ENCODE results near the gene TMEM255A. TPM values are rescaled to one million over a fixed set of nuclear protein-coding genes. Genes with fewer than 3 reads are reported as not detected.

TMEM255A gene
- total RNA-seq, 1 donor from 2014 or later: 0.46 TPM

GRCh38 chrX:120299928-120300327 lies 11.3 kb downstream of the TMEM255A start:
- Mint-ChIP-seq H3K9me3 (ENCODE audit: low read depth) (peaks cover 8% of the 10 kb centered on the region), H3K27me3 (peaks cover 3% of the 10 kb centered on the region), H3K4me3 (ENCODE audit: low read depth) (no peak overlapping the region), H3K4me1 (ENCODE audit: low read depth) (peaks cover 1% of the 10 kb centered on the region), H3K27ac (no peak overlapping the region), H3K36me3 (ENCODE audit: insufficient read depth) (no peaks in the 10 kb centered on the region)
- DNase-seq (ENCODE audit: low spot score, unreplicated experiment): no peak
- TF ChIP-seq CTCF (IDR thresholded peaks at IDR 0.05; ENCODE audit: unreplicated experiment): peak; percentile 32

GRCh38 chrX:120297923-120298322 lies 13.3 kb downstream of the TMEM255A start:
- H3K4me3 Mint-ChIP-seq (ENCODE audit: low read depth): no peak overlapping the region
- no peaks in the 10 kb centered on the region for H3K36me3 Mint-ChIP-seq (ENCODE audit: insufficient read depth)
- H3K27me3 Mint-ChIP-seq: peaks cover 2% of the 10 kb centered on the region
- no peak overlapping the region for H3K27ac Mint-ChIP-seq
- TF ChIP-seq CTCF (IDR thresholded peaks at IDR 0.05; ENCODE audit: unreplicated experiment): no peak
- peaks cover 8% of the 10 kb centered on the region for H3K9me3 Mint-ChIP-seq (ENCODE audit: low read depth)
- no peak for DNase-seq (ENCODE audit: low spot score, unreplicated experiment)
- peaks cover 1% of the 10 kb centered on the region for H3K4me1 Mint-ChIP-seq (ENCODE audit: low read depth)

GRCh38 chrX:120294651-120295050 lies 16.6 kb downstream of the TMEM255A start:
- no peaks in the 10 kb centered on the region for H3K36me3 Mint-ChIP-seq (ENCODE audit: insufficient read depth)
- no peak for TF ChIP-seq CTCF (IDR thresholded peaks at IDR 0.05; ENCODE audit: unreplicated experiment)
- DNase-seq (ENCODE audit: low spot score, unreplicated experiment): no peak
- no peaks in the 10 kb centered on the region for H3K4me1 Mint-ChIP-seq (ENCODE audit: low read depth)
- H3K4me3 Mint-ChIP-seq (ENCODE audit: low read depth): no peak overlapping the region
- no peak overlapping the region for H3K27ac Mint-ChIP-seq
- H3K27me3 Mint-ChIP-seq: no peaks in the 10 kb centered on the region
- H3K9me3 Mint-ChIP-seq (ENCODE audit: low read depth): peaks cover 9% of the 10 kb centered on the region

- Mint-ChIP-seq H3K27me3 (no peaks in the 10 kb centered on the region), H3K27ac (no peak overlapping the region), H3K9me3 (ENCODE audit: low read depth) (peaks cover 5% of the 10 kb centered on the region), H3K36me3 (ENCODE audit: insufficient read depth) (no peaks in the 10 kb centered on the region), H3K4me1 (ENCODE audit: low read depth) (no peaks in the 10 kb centered on the region), H3K4me3 (ENCODE audit: low read depth) (no peak overlapping the region)
- no peak for DNase-seq (ENCODE audit: low spot score, unreplicated experiment)
- no peak for TF ChIP-seq CTCF (IDR thresholded peaks at IDR 0.05; ENCODE audit: unreplicated experiment)
These were observed 18.2 kb downstream of the TMEM255A start for GRCh38 chrX:120293015-120293414.

GRCh38 chrX:120291211-120291610 lies 20.1 kb downstream of the TMEM255A start:
- Mint-ChIP-seq H3K4me1 (ENCODE audit: low read depth) (peaks cover 3% of the 10 kb centered on the region), H3K27me3 (no peaks in the 10 kb centered on the region)

More at GRCh38 chrX:120291211-120291610, 20.1 kb downstream of the TMEM255A start:
- peaks cover 5% of the 10 kb centered on the region for H3K9me3 Mint-ChIP-seq (ENCODE audit: low read depth)
- H3K36me3 Mint-ChIP-seq (ENCODE audit: insufficient read depth): no peaks in the 10 kb centered on the region
- TF ChIP-seq CTCF (IDR thresholded peaks at IDR 0.05; ENCODE audit: unreplicated experiment): no peak
- no peak overlapping the region for H3K4me3 Mint-ChIP-seq (ENCODE audit: low read depth)
- no peak overlapping the region for H3K27ac Mint-ChIP-seq
- DNase-seq (ENCODE audit: low spot score, unreplicated experiment): no peak
